Measurements from ENCODE around the gene ATG13. TPM values are rescaled to one million over a fixed set of nuclear protein-coding genes. Genes with fewer than 3 reads are reported as not detected.

The ATG13 gene
- total and polyA plus RNA-seq, 2 of the 8 experiments (the other 6 are each of a cell fraction or from before 2014, with no cell fraction given): 65.0 to 77.4 TPM

DNA sequence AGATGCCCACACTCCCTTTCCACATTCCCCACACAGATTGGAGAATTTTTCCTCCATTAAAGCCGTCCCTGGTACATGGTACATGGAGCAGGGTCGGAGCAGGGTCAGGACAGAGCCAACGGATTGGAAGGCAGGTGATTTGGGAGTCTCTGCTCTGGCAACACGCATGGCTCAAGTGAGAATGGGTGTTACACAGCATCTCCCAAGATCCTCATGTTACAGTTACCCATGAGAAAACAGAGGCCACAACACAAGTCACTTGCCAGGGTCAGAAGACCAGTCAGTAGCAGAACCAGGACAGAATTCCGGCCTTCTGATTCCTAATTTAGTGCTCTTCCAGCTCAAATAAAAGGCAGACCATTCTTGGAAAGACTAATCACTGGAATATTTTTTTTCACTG, 94.0 kb downstream of the ATG13 start:
- no peak overlapping the region for H4K8ac ChIP-seq (ENCODE audit: extremely low read depth, insufficient read depth, low read length)
- no peak overlapping the region for H3K4me3 ChIP-seq (ENCODE audit: extremely low read depth in 1 of 4, insufficient read depth in 2 of 4, low read depth in 3 of 4, low read length in 4 of 4)
- H3K27ac ChIP-seq (ENCODE audit: low read depth, low read length): no peak overlapping the region
- ChIA-PET POLR2A (ENCODE audit: partially characterized antibody) (interaction anchor here (0.7 to 1.6 kb wide), 3 partner anchors 11 to 38 kb away, joined by 3 to 4 read pairs (median 3); partner anchors contain the start of genes ARHGAP1 and ZNF408), CTCF (ENCODE audit: partially characterized antibody) (no interaction called here)
- no peaks in the 10 kb centered on the region; the same call in 1 of the 2 replicates for H3K79me1 ChIP-seq (ENCODE audit: low read depth, low read length)
- no peak overlapping the region for H2BK12ac ChIP-seq (ENCODE audit: low read depth, low read length)
- H2AK5ac ChIP-seq (ENCODE audit: low read depth, low read length): no peak overlapping the region
- no peaks in the 10 kb centered on the region; the same call in 1 of the 2 replicates for H3K23me2 ChIP-seq (ENCODE audit: low read depth, low read length)
- H2AFZ ChIP-seq (ENCODE audit: low read length): no peak overlapping the region
- no peak overlapping the region for H3K56ac ChIP-seq (replicated peaks; ENCODE audit: insufficient read length, low read depth, low read length)
- no peak overlapping the region for H3K9ac ChIP-seq (replicated peaks in 1 of 4; ENCODE audit: extremely low read depth in 1 of 4, low read depth in 3 of 4, low read length in 3 of 4)
- FAIRE-seq (no peak), DNase-seq (ENCODE audit: low read depth in 1 of 2, low spot score in 2 of 2) (no peak)
- H2BK5ac ChIP-seq (ENCODE audit: low read depth, low read length): no peak overlapping the region
- peaks cover 0 to 7% (median 0%) of the 10 kb centered on the region in 4 experiments; a peak in 4 of 8 replicates for H3K36me3 ChIP-seq (ENCODE audit: control insufficient read depth in 2 of 4, insufficient read depth in 4 of 4, low read length in 3 of 4)
- H3K4ac ChIP-seq (replicated peaks; ENCODE audit: insufficient read length, low read depth, low read length): no peak overlapping the region
- 94% methylated on average over 5 of the region's 5 CpGs; no CpG with 5 or more reads in 1 of the 2 experiments for WGBS, 2 experiments (ENCODE audit: extremely low coverage in 1 of 2, insufficient coverage in 1 of 2, insufficient read length in 1 of 2, insufficient replicate concordance in 2 of 2, low coverage in 1 of 2, low lambda C conversion rate in 2 of 2, missing lambda C conversion rate in 1 of 2)
- TF ChIP-seq CBX5 (IDR thresholded peaks at IDR 0.05; ENCODE audit: low read depth, low read length): no peak
- TF ChIP-seq NRF1 (IDR thresholded peaks at IDR 0.05; ENCODE audit: low read depth, low read length): no peak
- H3K23ac ChIP-seq (ENCODE audit: insufficient read length): no peak overlapping the region
- no peak overlapping the region for H2BK120ac ChIP-seq (replicated peaks; ENCODE audit: low read depth, low read length)
- H3K79me2 ChIP-seq (ENCODE audit: control insufficient read depth in 1 of 2, insufficient read depth in 2 of 2, low read length in 2 of 2): no peaks in the 10 kb centered on the region
- no peak overlapping the region for H4K91ac ChIP-seq (replicated peaks; ENCODE audit: insufficient read length, low read length)
- no peak overlapping the region for H2BK15ac ChIP-seq (ENCODE audit: low read length)
- no peak overlapping the region for H3K4me2 ChIP-seq (ENCODE audit: insufficient read depth in 1 of 2, low read depth in 2 of 2, low read length in 2 of 2)
- peaks cover 2% of the 10 kb centered on the region in 2 experiments for H4K20me1 ChIP-seq (replicated peaks in 1 of 2; ENCODE audit: control insufficient read depth in 1 of 2, insufficient read depth in 2 of 2, low read length in 2 of 2)
- H4K5ac ChIP-seq (ENCODE audit: insufficient read length, low read depth, low read length): no peak overlapping the region
- no peaks in the 10 kb centered on the region for H3K9me3 ChIP-seq (ENCODE audit: insufficient read depth in 2 of 2, low read depth in 1 of 2, low read length in 1 of 2)
- H3K4me1 ChIP-seq (replicated peaks in 1 of 4; ENCODE audit: control insufficient read depth in 3 of 4, insufficient read depth in 4 of 4, low read length in 3 of 4): no peaks in the 10 kb centered on the region
- H3K14ac ChIP-seq (ENCODE audit: insufficient read length): no peak overlapping the region
- H2BK20ac ChIP-seq (ENCODE audit: low read length): no peak overlapping the region
- no peaks in the 10 kb centered on the region for H3K27me3 ChIP-seq (replicated peaks in 1 of 4; ENCODE audit: control insufficient read depth in 3 of 4, extremely low read depth in 1 of 4, insufficient read depth in 3 of 4, low read length in 3 of 4)
- H3K18ac ChIP-seq (ENCODE audit: extremely low read depth, low read length): no peak overlapping the region

Data from H1 (cell line).